ENCODE results near the gene PDIA6. TPM values are rescaled to one million over a fixed set of nuclear protein-coding genes. Genes with fewer than 3 reads are reported as not detected.

PDIA6 gene
- total RNA-seq, 1 experiment from 2014 or later: 149 TPM

GRCh38 chr2:10800163-10800562 lies 12.4 kb downstream of the PDIA6 start:
- Histone ChIP-seq H3K36me3 (ENCODE audit: control insufficient read depth in 1 of 2, insufficient read depth in 2 of 2, low read length in 2 of 2) (peaks cover 32 to 39% of the 10 kb centered on the region in 2 experiments), H3K4me3 (replicated peaks in 1 of 2; ENCODE audit: low read depth in 1 of 2, low read length in 2 of 2) (no peak overlapping the region), H3K27ac (ENCODE audit: low read depth, low read length) (no peak overlapping the region), H3K4me2 (ENCODE audit: low read length) (no peak overlapping the region), H3K9ac (ENCODE audit: low read length) (no peak overlapping the region), H3K9me3 (ENCODE audit: control insufficient read depth in 1 of 2, insufficient read depth in 1 of 2, low read depth in 1 of 2, low read length in 2 of 2) (no peaks in the 10 kb centered on the region), H3K4me1 (ENCODE audit: control insufficient read depth in 1 of 2, insufficient read depth in 2 of 2, low read length in 2 of 2) (no peaks in the 10 kb centered on the region), H2AFZ (ENCODE audit: low read depth, low read length, poor library complexity, severe bottlenecking) (no peak overlapping the region), H3K79me2 (ENCODE audit: insufficient read depth, low read length) (peaks cover 87% of the 10 kb centered on the region), H3K9me2 (ENCODE audit: insufficient read depth) (no peaks in the 10 kb centered on the region), H4K20me1 (ENCODE audit: insufficient read depth) (peaks cover 14% of the 10 kb centered on the region; the same call in 1 of the 2 replicates), H3K27me3 (ENCODE audit: insufficient read depth, low read length) (no peaks in the 10 kb centered on the region)
- DNase-seq (ENCODE audit: low read depth, low spot score) (no peak), ATAC-seq (no peak)
- POLR2A ChIA-PET: no interaction called here
- TF ChIP-seq ZFX (IDR thresholded peaks at IDR 0.05): no peak
- BruUV-seq (replicated peaks): no TSS peak
- intact Hi-C loops (cut with micrococcal nuclease): no loop called here
- RAD21 ChIA-PET (ENCODE audit: low non-redundant PET in 1 of 2, low total read pairs in 2 of 2, uncharacterized antibody in 2 of 2, unreplicated experiment in 2 of 2): no interaction called here
- CTCF ChIA-PET: interaction anchor here (1.4 kb wide), 1 partner anchor 17 kb away, joined by 4 read pairs; no protein-coding TSS in a partner anchor

- no peaks in the 10 kb centered on the region for H3K4me1 ChIP-seq (ENCODE audit: control insufficient read depth in 1 of 2, insufficient read depth in 2 of 2, low read length in 2 of 2)
- H3K4me3 ChIP-seq (replicated peaks in 1 of 2; ENCODE audit: low read depth in 1 of 2, low read length in 2 of 2): no peak overlapping the region
- peaks cover 96% of the 10 kb centered on the region for H3K79me2 ChIP-seq (ENCODE audit: insufficient read depth, low read length)
- ATAC-seq (peak; percentile 47; the same call in 1 of the 2 replicates), DNase-seq (ENCODE audit: low read depth, low spot score) (no peak)
- H3K4me2 ChIP-seq (ENCODE audit: low read length): no peak overlapping the region
- POLR2A ChIA-PET: interaction anchor here (0.7 kb wide), 1 partner anchor 21 kb away, joined by 4 read pairs; no protein-coding TSS in a partner anchor
- no peak overlapping the region for H3K9ac ChIP-seq (ENCODE audit: low read length)
- peaks cover 32 to 45% of the 10 kb centered on the region in 2 experiments for H3K36me3 ChIP-seq (ENCODE audit: control insufficient read depth in 1 of 2, insufficient read depth in 2 of 2, low read length in 2 of 2)
- no TSS peak for BruUV-seq (replicated peaks)
- CTCF ChIA-PET: interaction anchor here (1.2 kb wide), 1 partner anchor 14 kb away, joined by 3 read pairs; the partner anchor contains the start of gene PDIA6
- peaks cover 14% of the 10 kb centered on the region; the same call in 1 of the 2 replicates for H4K20me1 ChIP-seq (ENCODE audit: insufficient read depth)
- TF ChIP-seq RAD21 (IDR thresholded peaks at IDR 0.05; ENCODE audit: low read depth) (peak; percentile 9; the same call in 1 of the 2 replicates), CTCF (IDR thresholded peaks at IDR 0.05 in 2 of 3, conservative IDR thresholded peaks at IDR 0.05 in 1 of 3; ENCODE audit: borderline replicate concordance in 1 of 3, insufficient read depth in 1 of 3, low read depth in 2 of 3, low read length in 2 of 3) (peak in 2 of 3 experiments; percentile 17 to 21; a peak in 1 of 6 replicates), EZH2phosphoT487 (IDR thresholded peaks at IDR 0.05; ENCODE audit: borderline replicate concordance) (no peak)
- H3K9me2 ChIP-seq (ENCODE audit: insufficient read depth): no peaks in the 10 kb centered on the region
- H3K27ac ChIP-seq (ENCODE audit: low read depth, low read length): no peak overlapping the region
- RAD21 ChIA-PET (ENCODE audit: low non-redundant PET in 1 of 2, low total read pairs in 2 of 2, uncharacterized antibody in 2 of 2, unreplicated experiment in 2 of 2): no interaction called here
- intact Hi-C loops (cut with micrococcal nuclease): no loop called here
- no peak overlapping the region for H2AFZ ChIP-seq (ENCODE audit: low read depth, low read length, poor library complexity, severe bottlenecking)
- no peaks in the 10 kb centered on the region for H3K27me3 ChIP-seq (ENCODE audit: insufficient read depth, low read length)
- no peaks in the 10 kb centered on the region for H3K9me3 ChIP-seq (ENCODE audit: control insufficient read depth in 1 of 2, insufficient read depth in 1 of 2, low read depth in 1 of 2, low read length in 2 of 2)
Measured at GRCh38 chr2:10798783-10799182, 13.8 kb downstream of the PDIA6 start.
